IMR-90 (cell line): ENCODE results near the gene MTMR4. TPM values are rescaled to one million over a fixed set of nuclear protein-coding genes. Genes with fewer than 3 reads are reported as not detected.

Experiments used
- ATAC-seq: fragments of 200-7000 bp; cut with Tn5 transposase; 2 replicates; pipeline ENCODE4 v1.9.1; 2020; ENCODE audit warnings: low read depth, mild to moderate bottlenecking, moderate library complexity
- BruUV-seq: library from RNA; stranded (reverse); fragments of 400-500 nt; replicated peaks from 2 replicates; lab custom pipeline; 2021; lab: Mats Ljungman, UMichigan
- CTCF ChIA-PET: fragments of 300-600 bp; formaldehyde crosslinking; extraction: SDS; loops from one replicate; lab custom pipeline; 2021; ENCODE audit warnings: antibody characterized with exemption; lab: Yijun Ruan, JAX
- POLR2A ChIA-PET: fragments of 300-600 bp; sonication (Branson Sonifier 250); formaldehyde crosslinking; loops from one replicate; lab custom pipeline; 2022; ENCODE audit warnings: antibody characterized with exemption; ENCODE audit not compliant: unreplicated experiment; lab: Charles Lee
- DNase-seq: peaks from one replicate; pipeline ENCODE4 v3.0.0; 2013
- H2AFZ ChIP-seq: replicated peaks from 2 replicates; pipeline ENCODE3; 2013; ENCODE audit warnings: low read length, mild to moderate bottlenecking; ENCODE audit not compliant: poor library complexity
- H2AK5ac ChIP-seq: 2 replicates; pipeline ENCODE4 v1.6.1; 2013; ENCODE audit warnings: low read depth, low read length, inconsistent platforms
- H2AK9ac ChIP-seq: replicated peaks from 2 replicates; pipeline ENCODE3; 2013; ENCODE audit warnings: mild to moderate bottlenecking, low read depth, low read length, moderate library complexity; ENCODE audit not compliant: poor library complexity
- H2BK120ac ChIP-seq: 2 replicates; pipeline ENCODE4 v1.6.1; 2013; ENCODE audit warnings: low read depth, low read length, inconsistent platforms
- H2BK15ac ChIP-seq: 3 replicates; pipeline ENCODE4 v1.6.1; 2013; ENCODE audit warnings: low read depth, low read length, inconsistent platforms
- H2BK20ac ChIP-seq: 2 replicates; pipeline ENCODE4 v1.6.1; 2013; ENCODE audit warnings: low read depth, mild to moderate bottlenecking, inconsistent platforms, low read length, moderate library complexity
- H2BK5ac ChIP-seq: 2 replicates; pipeline ENCODE4 v1.6.1; 2013; ENCODE audit warnings: mild to moderate bottlenecking, low read depth, low read length, inconsistent platforms; ENCODE audit not compliant: poor library complexity, severe bottlenecking
- H3K14ac ChIP-seq: replicated peaks from 2 replicates; pipeline ENCODE4 v1.6.1; 2013; ENCODE audit warnings: low read depth, low read length, inconsistent platforms
- H3K18ac ChIP-seq: 2 replicates; pipeline ENCODE4 v1.6.1; 2013; ENCODE audit warnings: low read depth, low read length, control low read depth
- H3K23ac ChIP-seq: 2 replicates; pipeline ENCODE4 v1.6.1; 2013; ENCODE audit warnings: low read depth, low read length, inconsistent platforms
- H3K27ac ChIP-seq: 2 replicates; pipeline ENCODE4 v1.5.1; 2013; ENCODE audit warnings: mild to moderate bottlenecking, control low read depth, low read length; ENCODE audit not compliant: insufficient read depth
- H3K27me3 ChIP-seq: 2 replicates; pipeline ENCODE4 v1.6.1; 2013; ENCODE audit warnings: low read length; ENCODE audit not compliant: control insufficient read depth, insufficient read depth
- H3K36me3 ChIP-seq: 2 replicates; pipeline ENCODE4 v1.6.1; 2013; ENCODE audit warnings: low read length, mixed read lengths; ENCODE audit not compliant: control insufficient read depth, insufficient read depth
- H3K4ac ChIP-seq: 2 replicates; pipeline ENCODE4 v1.6.1; 2013; ENCODE audit warnings: low read depth, low read length, inconsistent platforms
- H3K4me1 ChIP-seq: 2 replicates; pipeline ENCODE4 v1.6.1; 2013; ENCODE audit warnings: low read length, mixed read lengths; ENCODE audit not compliant: control insufficient read depth, insufficient read depth
- H3K4me2 ChIP-seq: 2 replicates; pipeline ENCODE4 v1.6.1; 2013; ENCODE audit warnings: low read depth, mild to moderate bottlenecking, control low read depth, low read length, moderate library complexity
- H3K4me3 ChIP-seq: 2 replicates; pipeline ENCODE4 v1.5.1; 2013; ENCODE audit warnings: low read depth, mild to moderate bottlenecking, control low read depth, low read length, moderate library complexity; ENCODE audit not compliant: insufficient read depth
- H3K56ac ChIP-seq: 2 replicates; pipeline ENCODE4 v1.6.1; 2013; ENCODE audit warnings: low read length, inconsistent platforms; ENCODE audit not compliant: insufficient read depth; ENCODE audit errors: extremely low read depth
- H3K79me1 ChIP-seq, 2 experiments: 2 replicates each; pipeline ENCODE4 v1.6.1; 2013; ENCODE audit warnings: low read length in 2 of 2, inconsistent platforms in 1 of 2, low read depth in 1 of 2
- H3K9ac ChIP-seq: 2 replicates; pipeline ENCODE4 v1.6.1; 2013; ENCODE audit warnings: low read depth, low read length, control low read depth
- H3K9me1 ChIP-seq: 2 replicates; pipeline ENCODE4 v1.6.1; 2013; ENCODE audit warnings: low read length, inconsistent platforms; ENCODE audit not compliant: insufficient read depth
- H3K9me3 ChIP-seq: 2 replicates; pipeline ENCODE4 v1.6.1; 2013; ENCODE audit warnings: low read length; ENCODE audit not compliant: control insufficient read depth, insufficient read depth
- H4K20me1 ChIP-seq: 2 replicates; pipeline ENCODE4 v1.6.1; 2013; ENCODE audit warnings: low read length, inconsistent platforms; ENCODE audit not compliant: insufficient read depth
- H4K5ac ChIP-seq: 2 replicates; pipeline ENCODE4 v1.6.1; 2013; ENCODE audit warnings: mild to moderate bottlenecking, low read depth, low read length, control low read depth
- H4K8ac ChIP-seq, 2 experiments: 2 replicates each; pipeline ENCODE4 v1.6.1; 2013; ENCODE audit warnings: low read depth in 2 of 2, low read length in 2 of 2, control low read depth in 1 of 2, inconsistent platforms in 1 of 2
- H4K91ac ChIP-seq: 2 replicates; pipeline ENCODE4 v1.6.1; 2013; ENCODE audit warnings: low read depth, low read length, inconsistent platforms; ENCODE audit not compliant: insufficient read depth
- CEBPB ChIP-seq: IDR thresholded peaks from 2 replicates; pipeline ENCODE4 v1.6.1; 2012; ENCODE audit warnings: low read depth, low read length, improper control_type of control experiment
- MAZ ChIP-seq: IDR thresholded peaks from 2 replicates; pipeline ENCODE4 v1.6.1; 2012; ENCODE audit warnings: low read depth, mild to moderate bottlenecking, low read length, improper control_type of control experiment, moderate library complexity, borderline replicate concordance
- SMC3 ChIP-seq: fragments of 150-350 bp; IDR thresholded peaks from 2 replicates; pipeline ENCODE4 v1.6.1; 2016; ENCODE audit warnings: low read depth, mild to moderate bottlenecking, antibody characterized with exemption, low read length, moderate library complexity
- WGBS, 2 experiments: methylation state at CpG; one replicate each; pipeline versions ENCODE4 v1.1.5 to v1.1.7; 2013; ENCODE audit warnings: missing lambda C conversion rate in 2 of 2; ENCODE audit not compliant: insufficient read length in 1 of 2; ENCODE audit errors: extremely low coverage in 2 of 2; 5-methylcytosine and 5-hydroxymethylcytosine counted together
- dilution Hi-C: fragments of 300-500 bp; cut with HindIII; formaldehyde crosslinking; loops from one replicate; pipeline ENCODE4 v1.14.3; 2018; ENCODE audit warnings: low sequenced_read_pairs; ENCODE audit not compliant: unreplicated experiment
- in situ Hi-C: fragments of 300-500 bp; cut with MboI; formaldehyde crosslinking; loops from 3 replicates; pipeline ENCODE4 v1.14.3; 2019; ENCODE audit warnings: low sequenced_read_pairs, inconsistent platforms, mixed read lengths
- intact Hi-C: fragments of 100-400 bp; cut with micrococcal nuclease; formaldehyde crosslinking; loops from 2 replicates; pipeline ENCODE4 v1.10.0; 2022
- polyA plus RNA-seq, 3 experiments: library from polyadenylated mRNA; depleted of rRNA; stranded (reverse); fragments of >200 nt; gene quantifications; 2 replicates each; pipeline ENCODE4 v1.2.3, GENCODE V29; 2012; ENCODE audit warnings: low replicate concordance in 1 of 3
- total RNA-seq: library from RNA; depleted of rRNA; stranded (reverse); fragments of >200 nt; gene quantifications from 2 replicates; pipeline ENCODE4 v1.2.3, GENCODE V29; 2012
- TF ChIP-seq, protein P1 (sequence below): fragments of 150-350 bp; IDR thresholded peaks from 2 replicates; pipeline ENCODE4 v1.6.1; 2016; ENCODE audit warnings: low read depth, mild to moderate bottlenecking, low read length, moderate library complexity, borderline replicate concordance

Gene MTMR4
- total and polyA plus RNA-seq, 2 of the 4 experiments (the other 2 are of a cell fraction), result 13.2 to 42.5 TPM

- Histone ChIP-seq H3K9me3 (no peaks in the 10 kb centered on the region), H3K18ac (no peak overlapping the region), H2AK9ac (no peak overlapping the region), H2BK120ac (no peak overlapping the region), H2BK20ac (no peak overlapping the region), H3K9ac (no peak overlapping the region), H3K4me3 (no peak overlapping the region), H3K4ac (no peak overlapping the region), H2AFZ (no peak overlapping the region), H3K27ac (no peak overlapping the region), H2AK5ac (no peak overlapping the region), H4K91ac (no peak overlapping the region), H3K9me1 (no peaks in the 10 kb centered on the region; the same call in 1 of the 2 replicates), H3K4me1 (no peaks in the 10 kb centered on the region), H4K20me1 (no peaks in the 10 kb centered on the region), H2BK5ac (no peak overlapping the region), H3K27me3 (no peaks in the 10 kb centered on the region), H3K56ac (no peak overlapping the region), H3K36me3 (peaks cover 37% of the 10 kb centered on the region), H3K79me1 (no peaks in the 10 kb centered on the region), H3K14ac (no peak overlapping the region), H3K4me2 (no peak overlapping the region), H2BK15ac (no peak overlapping the region), H4K5ac (no peak overlapping the region), H3K23ac (no peak overlapping the region), H4K8ac (no peak overlapping the region)
- WGBS, 2 experiments, result 63% methylated on average over 8 of the region's 26 CpGs; no CpG with 5 or more reads in 1 of the 2 experiments
- TF ChIP-seq MAZ (no peak), SMC3 (no peak), CEBPB (no peak)
- TF ChIP-seq, protein P1, sequence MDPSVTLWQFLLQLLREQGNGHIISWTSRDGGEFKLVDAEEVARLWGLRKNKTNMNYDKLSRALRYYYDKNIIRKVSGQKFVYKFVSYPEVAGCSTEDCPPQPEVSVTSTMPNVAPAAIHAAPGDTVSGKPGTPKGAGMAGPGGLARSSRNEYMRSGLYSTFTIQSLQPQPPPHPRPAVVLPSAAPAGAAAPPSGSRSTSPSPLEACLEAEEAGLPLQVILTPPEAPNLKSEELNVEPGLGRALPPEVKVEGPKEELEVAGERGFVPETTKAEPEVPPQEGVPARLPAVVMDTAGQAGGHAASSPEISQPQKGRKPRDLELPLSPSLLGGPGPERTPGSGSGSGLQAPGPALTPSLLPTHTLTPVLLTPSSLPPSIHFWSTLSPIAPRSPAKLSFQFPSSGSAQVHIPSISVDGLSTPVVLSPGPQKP, result no peak
- in situ Hi-C loops, result no loop called here
- DNase-seq (no peak), ATAC-seq (no peak)
- no TSS peak for BruUV-seq
- dilution Hi-C loops, result no loop called here
- ChIA-PET CTCF (no interaction called here), POLR2A (interaction anchor here (0.6 kb wide), 1 partner anchor 480 kb away, joined by 10 read pairs; no protein-coding TSS in a partner anchor)
- intact Hi-C loops, result no loop called here
Observed at GRCh38 chr17:58488428-58488890, 26.0 kb downstream of the MTMR4 start.
